ENCODE measurements around the gene TCEAL8.
"Not testable (repeated sequence)": the region's sequence is repeated elsewhere in the genome, so short reads cannot be mapped to it uniquely, and the experiment has no call there.

GRCh38 chrX:103225918-103226317, 29.0 kb downstream of the TCEAL8 start:
- not testable (repeated sequence) for TF ChIP-seq USF1 (IDR thresholded peaks at IDR 0.05; ENCODE audit: borderline replicate concordance, low read depth); EP300 (IDR thresholded peaks at IDR 0.05; ENCODE audit: borderline replicate concordance in 1 of 2, low read depth in 1 of 2, low read length in 1 of 2); TEAD4 (IDR thresholded peaks at IDR 0.05; ENCODE audit: borderline replicate concordance, insufficient read depth); CTCF (IDR thresholded peaks at IDR 0.05)

Data from SK-N-SH (cell line).